HUES6 (cell line): ENCODE data around the gene NGFR.

Experiments used
- H3K27ac ChIP-seq: 2 replicates; pipeline ENCODE4 v1.7.0; 2013; ENCODE audit warnings: low read depth, mild to moderate bottlenecking, low read length, inconsistent platforms
- H3K27me3 ChIP-seq: 2 replicates; pipeline ENCODE4 v1.6.1; 2013; ENCODE audit warnings: low read length; ENCODE audit not compliant: control insufficient read depth, insufficient read depth
- H3K36me3 ChIP-seq: 2 replicates; pipeline ENCODE4 v1.6.1; 2013; ENCODE audit warnings: low read length; ENCODE audit not compliant: control insufficient read depth, insufficient read depth
- H3K4me1 ChIP-seq: 2 replicates; pipeline ENCODE4 v1.6.1; 2013; ENCODE audit warnings: low read length; ENCODE audit not compliant: control insufficient read depth, insufficient read depth
- H3K4me3 ChIP-seq: 2 replicates; pipeline ENCODE4 v1.5.1; 2013; ENCODE audit warnings: low read depth, low read length
- H3K9ac ChIP-seq: one replicate; pipeline ENCODE4 v1.6.1; 2013; ENCODE audit warnings: mild to moderate bottlenecking, low read length
- H3K9me3 ChIP-seq: 2 replicates; pipeline ENCODE4 v1.6.1; 2013; ENCODE audit warnings: low read depth, low read length; ENCODE audit not compliant: control insufficient read depth, insufficient read depth

Gene NGFR

DNA sequence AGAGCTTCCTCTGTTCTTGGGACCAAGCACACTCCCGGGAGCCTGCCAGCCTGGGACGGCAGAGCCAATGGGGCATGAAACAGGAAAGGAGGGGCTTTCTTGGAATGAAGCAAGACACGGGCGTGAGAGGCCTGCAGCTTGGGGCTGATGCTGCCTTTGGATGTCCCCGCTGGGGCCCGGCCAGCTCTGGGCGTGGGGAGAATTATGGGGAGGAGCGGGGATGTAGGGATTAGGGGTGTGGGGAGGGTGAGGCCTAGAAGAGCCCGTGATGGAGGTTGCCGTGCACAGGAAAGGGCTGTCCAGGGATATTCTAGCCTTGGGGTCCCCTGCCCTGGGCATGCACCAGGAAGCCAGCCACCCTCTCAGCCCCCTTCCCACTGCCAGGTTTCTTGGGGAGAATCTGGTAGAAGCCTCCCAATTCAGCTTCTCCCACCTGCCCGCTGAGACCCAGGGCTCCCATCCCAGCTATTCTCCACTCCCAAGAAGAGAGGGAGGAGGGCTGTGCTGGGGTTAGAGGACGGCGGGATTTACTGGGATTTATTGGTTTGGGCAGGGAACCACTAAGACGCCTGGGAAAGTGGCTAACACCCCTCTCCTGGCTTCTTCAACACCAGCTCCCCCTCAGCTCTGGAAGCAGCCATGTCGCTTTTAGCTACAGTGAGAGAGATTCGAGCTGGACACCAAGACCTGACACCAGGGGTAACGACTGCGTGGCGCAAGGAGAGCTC lies 60.6 kb downstream of the NGFR start:
- Histone ChIP-seq H3K27ac (no peak overlapping the region), H3K4me3 (peak overlapping the region; percentile 37; the same call in 1 of the 2 replicates), H3K27me3 (peaks cover 13% of the 10 kb centered on the region), H3K4me1 (peaks cover 4% of the 10 kb centered on the region), H3K36me3 (no peaks in the 10 kb centered on the region), H3K9me3 (no peaks in the 10 kb centered on the region), H3K9ac (no peak overlapping the region)

DNA sequence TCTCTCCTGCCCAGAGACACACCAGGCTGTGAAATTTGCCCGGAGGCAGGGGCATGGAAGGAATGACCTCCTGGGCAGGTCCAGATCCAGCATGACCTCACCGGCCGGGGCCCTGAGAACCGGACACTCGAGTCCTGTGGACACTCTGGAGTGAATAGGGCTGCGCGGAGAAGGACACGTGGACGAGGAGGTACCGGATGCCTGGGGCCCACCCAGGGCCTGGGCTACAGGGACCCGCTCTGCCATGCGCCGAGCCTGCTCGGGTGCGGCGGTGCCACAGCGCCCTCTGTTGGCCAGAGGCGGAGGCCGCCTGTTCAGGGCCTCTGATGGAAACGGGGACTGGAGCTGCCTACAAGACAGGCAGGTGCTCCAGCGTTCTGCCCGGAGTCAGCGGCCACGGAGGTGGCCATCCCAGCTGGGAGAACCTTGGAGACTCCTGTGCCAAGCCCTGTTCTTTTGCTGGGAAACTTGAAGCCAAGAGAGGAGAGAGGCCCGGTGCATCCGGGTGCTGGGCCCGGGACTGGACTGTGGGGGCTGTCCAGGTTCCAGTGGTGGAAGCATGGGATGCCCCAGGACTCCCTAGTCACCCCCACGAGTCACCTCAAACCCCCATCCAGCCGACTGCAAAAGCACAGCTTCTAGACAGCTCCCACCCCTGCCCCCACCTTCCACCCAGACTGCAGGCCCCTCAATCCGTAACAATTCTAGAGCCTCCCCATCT lies 61.3 kb downstream of the NGFR start:
- no peak overlapping the region for H3K27ac ChIP-seq
- H3K9ac ChIP-seq, result no peak overlapping the region
- peaks cover 13% of the 10 kb centered on the region for H3K27me3 ChIP-seq
- peaks cover 4% of the 10 kb centered on the region for H3K4me1 ChIP-seq
- H3K36me3 ChIP-seq, result no peaks in the 10 kb centered on the region
- peak overlapping the region; percentile 37; the same call in 1 of the 2 replicates for H3K4me3 ChIP-seq
- H3K9me3 ChIP-seq, result no peaks in the 10 kb centered on the region

DNA sequence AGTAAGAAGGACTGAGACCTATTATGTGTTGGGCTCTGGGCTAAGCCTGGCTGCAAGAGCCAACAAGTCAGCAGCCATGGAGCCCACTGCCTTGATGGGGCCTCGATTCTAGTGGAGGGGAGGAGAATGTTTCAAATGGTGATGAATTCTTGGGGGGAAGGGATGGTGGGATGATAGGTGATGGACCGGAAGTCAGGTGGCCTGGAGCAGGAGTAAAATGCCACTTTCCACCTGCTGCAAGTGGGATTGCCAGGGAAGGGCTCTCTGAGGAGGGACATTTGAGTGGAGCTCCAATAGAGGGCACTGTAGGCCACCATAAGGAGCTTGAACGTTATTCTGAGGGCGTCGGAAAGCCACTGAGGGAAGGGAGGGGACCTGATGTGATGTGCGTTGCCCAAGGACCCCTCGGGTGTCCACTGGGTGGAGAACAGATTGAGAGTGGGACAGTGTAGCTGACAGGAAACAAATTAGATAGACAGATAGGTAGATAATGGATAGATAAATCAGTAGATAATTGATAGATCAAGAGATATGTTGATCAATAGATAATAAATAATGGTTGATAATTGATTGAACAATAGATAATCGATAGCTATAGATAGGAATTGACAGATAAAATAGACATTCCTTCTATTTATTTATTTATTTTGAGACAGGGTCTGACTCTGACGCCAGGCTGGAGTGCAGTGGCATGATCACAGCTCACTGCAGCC lies 62.4 kb downstream of the NGFR start:
- H3K4me3 ChIP-seq, result no peak overlapping the region
- no peaks in the 10 kb centered on the region for H3K9me3 ChIP-seq
- H3K4me1 ChIP-seq, result peaks cover 4% of the 10 kb centered on the region
- H3K27ac ChIP-seq, result no peak overlapping the region
- H3K9ac ChIP-seq, result no peak overlapping the region
- H3K27me3 ChIP-seq, result peaks cover 13% of the 10 kb centered on the region
- no peaks in the 10 kb centered on the region for H3K36me3 ChIP-seq
